Right lobe of liver (tissue), 6 donors: ENCODE measurements around the gene TEX47. TPM values are rescaled to one million over a fixed set of nuclear protein-coding genes. Genes with fewer than 3 reads are reported as not detected.

Experiments
- ATAC-seq, 4 donors: fragments of 200-7000 bp; cut with Tn5 transposase; one replicate each; pipeline ENCODE4 v1.9.1; 2020; ENCODE audit warnings: mild to moderate bottlenecking in 4 of 4, moderate library complexity in 4 of 4
- DNase-seq, 3 donors: peaks; one replicate each; pipeline ENCODE4 v3.0.0-alpha.2; 2020
- H3K27ac ChIP-seq, 3 donors: fragments of 200-600 bp; one replicate each; pipeline ENCODE4 v1.8.0; 2022
- H3K27me3 ChIP-seq, 2 donors: fragments of 200-600 bp; one replicate each; pipeline ENCODE4 v1.8.0; 2022
- H3K36me3 ChIP-seq, 4 donors: fragments of 200-600 bp; sonication (generic) in 1 of 4; one replicate each; pipeline versions ENCODE4 v1.5.1 to v1.8.0; 2017 to 2022; ENCODE audit warnings: control low read depth in 1 of 4
- H3K4me1 ChIP-seq, 4 donors: fragments of 200-600 bp; sonication (generic) in 1 of 4; one replicate each; pipeline versions ENCODE4 v1.5.1 to v1.8.0; 2017 to 2022; ENCODE audit warnings: control low read depth in 1 of 4
- H3K4me3 ChIP-seq, 3 donors: fragments of 200-600 bp; one replicate each; pipeline ENCODE4 v1.8.0; 2022
- H3K9me3 ChIP-seq, 4 donors: fragments of 200-600 bp; sonication (generic) in 1 of 4; one replicate each; pipeline versions ENCODE4 v1.5.1 to v1.8.0; 2017 to 2022; ENCODE audit warnings: control low read depth in 1 of 4
- CTCF ChIP-seq, 4 donors: fragments of 200-600 bp in 3 of 4; fragments of 450-650 bp in 1 of 4; IDR thresholded peaks; one replicate each; pipeline versions ENCODE4 v1.5.1 to v1.8.0; 2016 to 2022; ENCODE audit warnings: antibody characterized with exemption in 4 of 4, mild to moderate bottlenecking in 2 of 4
- POLR2A ChIP-seq: fragments of 450-650 bp; IDR thresholded peaks from one replicate; pipeline ENCODE4 v1.6.1; 2017; ENCODE audit warnings: antibody characterized with exemption, mild to moderate bottlenecking
- WGBS: methylation state at CpG from one replicate; pipeline ENCODE4 v1.1.6; 2018; ENCODE audit warnings: low coverage, low lambda C conversion rate; ENCODE audit not compliant: insufficient coverage; ENCODE audit errors: missing lambda C conversion rate; 5-methylcytosine and 5-hydroxymethylcytosine counted together
- intact Hi-C, 2 donors: fragments of 100-400 bp; cut with DNase I; formaldehyde crosslinking; loops; one replicate each; pipeline versions ENCODE4 v1.11.2 to v1.14.1; 2022
- total RNA-seq, 6 experiments: library from RNA; depleted of rRNA in 2 of 6; stranded (reverse); fragments of >200 nt in 2 of 6; fragmentation: NEBNext Ultra II Directional in 3 of 6; extraction: Animal tissue kit (Norgen Biotek cat#: 25700) in 3 of 6; gene quantifications; one replicate each; pipeline versions ENCODE4 v1.1.0 to v1.2.4, GENCODE V29; 2016 to 2023
- donor health status: DM: no; HTN: yes; CAD: no.
- donor health status: DM: no; HTN: no; CAD: no.
- donor health status: DM: no; HTN: no; CAD: no.
- donor health status: DM: no; HTN: yes; CAD: no.
- donor health status: DM: no; HTN: yes; CAD: no.

Gene TEX47
- total RNA-seq, 6 experiments from 2014 or later: not detected

- TF ChIP-seq CTCF (IDR thresholded peaks at IDR 0.05) (no peak), POLR2A (no peak)
- H3K27me3 ChIP-seq: no peaks in the 10 kb centered on the region
- H3K9me3 ChIP-seq: no peaks in the 10 kb centered on the region
- H3K36me3 ChIP-seq: no peaks in the 10 kb centered on the region
- DNase-seq (no peak), ATAC-seq (peak; percentile 61 to 96 (median 81))
- intact Hi-C loops: no loop called here
- no peak overlapping the region for H3K27ac ChIP-seq
- no peak overlapping the region for H3K4me3 ChIP-seq
- H3K4me1 ChIP-seq: no peaks in the 10 kb centered on the region
Measured at GRCh38 chr7:88818552-88818951, 23.0 kb upstream of the TEX47 start.

- no peaks in the 10 kb centered on the region for H3K27me3 ChIP-seq
- ATAC-seq (peak; percentile 66 to 95 (median 88)), DNase-seq (no peak)
- H3K27ac ChIP-seq: peak overlapping the region in 2 of 3 donors; percentile 41 to 63
- H3K36me3 ChIP-seq: no peaks in the 10 kb centered on the region
- intact Hi-C loops: no loop called here
- no peaks in the 10 kb centered on the region for H3K9me3 ChIP-seq
- TF ChIP-seq CTCF (IDR thresholded peaks at IDR 0.05) (no peak), POLR2A (no peak)
- H3K4me3 ChIP-seq: no peak overlapping the region
- peaks cover 0 to 15% (median 0%) of the 10 kb centered on the region in 4 donors for H3K4me1 ChIP-seq
- WGBS: 26% methylated on average over 2 of the region's 2 CpGs
Measured at GRCh38 chr7:88806280-88807037, 10.9 kb upstream of the TEX47 start.

- intact Hi-C loops: no loop called here
- TF ChIP-seq POLR2A: no peak
- TF ChIP-seq CTCF (IDR thresholded peaks at IDR 0.05): no peak
- no peak overlapping the region for H3K27ac ChIP-seq
- WGBS: 73% methylated on average over 3 of the region's 3 CpGs
- no peaks in the 10 kb centered on the region for H3K27me3 ChIP-seq
- no peaks in the 10 kb centered on the region for H3K36me3 ChIP-seq
- ATAC-seq (no peak), DNase-seq (no peak)
- H3K4me3 ChIP-seq: no peak overlapping the region
- no peaks in the 10 kb centered on the region for H3K9me3 ChIP-seq
- peaks cover 0 to 4% (median 0%) of the 10 kb centered on the region in 4 donors for H3K4me1 ChIP-seq
Measured at GRCh38 chr7:88801046-88801445, 5.5 kb upstream of the TEX47 start.

DNA sequence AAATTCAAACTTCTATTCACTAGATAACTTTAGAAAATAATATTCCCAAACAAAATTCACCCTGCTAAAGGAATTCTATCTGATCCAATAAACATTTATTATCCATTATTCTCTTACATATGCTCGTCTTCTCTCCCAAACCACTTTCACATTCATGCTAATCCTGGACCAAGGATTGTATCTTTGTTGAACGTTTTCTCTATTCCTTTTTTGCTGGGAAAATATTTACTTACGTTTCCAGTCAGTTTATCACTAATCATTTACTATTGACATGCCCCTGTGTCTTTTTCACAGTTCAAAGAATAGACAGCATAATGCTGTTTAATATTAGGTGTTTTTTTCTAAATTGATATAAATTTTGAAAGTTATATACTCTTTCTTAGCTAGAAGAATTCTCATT, 3.2 kb downstream of the TEX47 start:
- Histone ChIP-seq H3K4me3 (peak overlapping the region in 2 of 3 donors; percentile 27 to 31), H3K27ac (peak overlapping the region; percentile 18 to 61 (median 56)), H3K27me3 (no peaks in the 10 kb centered on the region), H3K9me3 (no peaks in the 10 kb centered on the region), H3K36me3 (no peaks in the 10 kb centered on the region), H3K4me1 (no peaks in the 10 kb centered on the region)
- TF ChIP-seq CTCF (IDR thresholded peaks at IDR 0.05): no peak
- no peak for TF ChIP-seq POLR2A
- DNase-seq (no peak), ATAC-seq (peak; percentile 79 to 85 (median 82))
- 26% methylated on average over 3 of the region's 3 CpGs for WGBS
- intact Hi-C loops: no loop called here
